Mammary epithelial cell (primary cell): ENCODE data around the gene ZFP36L1.

Experiments used
- CTCF ChIP-seq, 2 donors: IDR thresholded peaks in 1 of 2; conservative IDR thresholded peaks in 1 of 2; 2 replicates each; pipeline ENCODE4 v1.5.1; 2011 to 2012; ENCODE audit warnings: inconsistent platforms in 2 of 2, low read length in 2 of 2, mild to moderate bottlenecking in 2 of 2, control low read depth in 1 of 2, low read depth in 1 of 2; ENCODE audit not compliant: insufficient read depth in 1 of 2; ENCODE audit errors: extremely low read depth in 1 of 2
- EZH2 ChIP-seq: IDR thresholded peaks from 2 replicates; pipeline ENCODE4 v1.6.1; 2012; ENCODE audit warnings: low read length, inconsistent platforms, borderline replicate concordance

DNA sequence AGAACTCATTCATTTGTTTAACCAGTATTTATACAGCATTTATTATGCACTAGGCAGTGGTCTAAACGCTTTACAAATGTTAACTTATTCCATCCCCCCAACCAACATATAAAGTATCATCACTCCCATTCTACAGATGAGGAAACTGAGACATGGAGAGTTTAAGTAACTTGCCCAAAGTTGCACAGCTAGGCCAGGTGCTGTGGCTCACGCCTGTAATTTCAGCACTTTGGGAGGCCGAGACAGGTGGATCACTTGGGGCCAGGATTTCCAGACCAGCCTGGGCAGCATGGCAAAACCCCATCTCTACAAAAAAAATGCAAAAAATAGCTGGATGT lies 37.9 kb downstream of the ZFP36L1 start:
- TF ChIP-seq CTCF (conservative IDR thresholded peaks at IDR 0.05 in 1 of 2, IDR thresholded peaks at IDR 0.05 in 1 of 2; ENCODE audit: extremely low read depth in 1 of 2, insufficient read depth in 1 of 2, low read depth in 1 of 2, low read length in 2 of 2) (no peak), EZH2 (no peak)
